Neural progenitor cell (in vitro differentiated cells): Measurements from ENCODE around the gene RALGAPA2.

Experiments
- CTCF ChIP-seq: fragments of 200-600 bp; sonication (generic); IDR thresholded peaks from 2 replicates; pipeline ENCODE4 v1.5.1; 2017; ENCODE audit warnings: antibody characterized with exemption, mild to moderate bottlenecking
- EZH2 ChIP-seq: fragments of 200-600 bp; sonication (generic); IDR thresholded peaks from 2 replicates; pipeline ENCODE4 v1.6.1; 2017; ENCODE audit warnings: antibody characterized with exemption, mild to moderate bottlenecking, moderate library complexity

DNA sequence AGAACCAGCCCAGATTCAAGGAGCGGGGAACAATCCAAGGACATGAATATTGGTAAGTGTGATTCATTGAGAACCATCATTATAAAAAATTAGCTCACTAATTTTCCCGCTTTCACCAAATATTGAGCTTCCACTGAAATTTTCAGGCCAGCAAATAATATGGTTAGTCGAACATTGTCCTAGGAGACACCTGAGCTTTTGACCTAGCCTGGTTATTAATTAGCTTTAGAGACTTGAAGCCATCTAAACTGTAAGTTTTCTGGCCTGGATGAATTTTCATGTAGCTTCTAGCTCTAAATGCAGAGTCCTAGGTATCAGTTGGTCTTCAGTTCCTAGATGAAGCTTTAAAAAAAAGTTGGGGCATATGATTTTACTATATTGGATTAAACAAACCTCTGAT, 17.1 kb upstream of the RALGAPA2 start:
- TF ChIP-seq CTCF, result no peak
- no peak for TF ChIP-seq EZH2
